Parathyroid adenoma (tissue), 2 donors: ENCODE measurements around the gene KLC3.

Experiments used
- H2AFZ ChIP-seq: fragments of 300-600 bp; sonication (generic); one replicate; pipeline ENCODE4 v1.7.0; 2017; ENCODE audit warnings: antibody characterized with exemption, mild to moderate bottlenecking
- H3K27ac ChIP-seq: fragments of 300-600 bp; sonication (generic); one replicate; pipeline ENCODE4 v1.7.0; 2017
- H3K27me3 ChIP-seq: fragments of 300-600 bp; sonication (generic); one replicate; pipeline ENCODE4 v1.7.0; 2017; ENCODE audit warnings: low read length; ENCODE audit not compliant: control insufficient read depth, insufficient read depth
- H3K36me3 ChIP-seq: fragments of 300-600 bp; sonication (generic); one replicate; pipeline ENCODE4 v1.7.0; 2017; ENCODE audit warnings: low read length; ENCODE audit not compliant: control insufficient read depth, insufficient read depth
- H3K4me1 ChIP-seq: fragments of 300-600 bp; sonication (generic); one replicate; pipeline ENCODE4 v1.7.0; 2017; ENCODE audit warnings: control low read depth
- H3K4me2 ChIP-seq: fragments of 300-600 bp; sonication (generic); one replicate; pipeline ENCODE4 v1.7.0; 2017; ENCODE audit warnings: low read length
- H3K4me3 ChIP-seq: fragments of 300-600 bp; sonication (generic); one replicate; pipeline ENCODE4 v1.7.0; 2017; ENCODE audit warnings: low read depth, low read length
- H3K79me2 ChIP-seq: fragments of 300-600 bp; sonication (generic); one replicate; pipeline ENCODE4 v1.7.0; 2017; ENCODE audit warnings: control low read depth
- H3K9ac ChIP-seq: fragments of 300-600 bp; sonication (generic); one replicate; pipeline ENCODE4 v1.7.0; 2017; ENCODE audit warnings: mild to moderate bottlenecking
- H3K9me3 ChIP-seq: fragments of 300-600 bp; sonication (generic); one replicate; pipeline ENCODE4 v1.7.0; 2017; ENCODE audit warnings: low read length; ENCODE audit not compliant: control insufficient read depth
- TF ChIP-seq, protein P1 (sequence below): fragments of 300-600 bp; sonication (generic); IDR thresholded peaks from one replicate; pipeline ENCODE4 v1.7.0; 2017; ENCODE audit warnings: antibody characterized with exemption, mild to moderate bottlenecking
- donor health status: primary hyperparathyroidism.

KLC3 gene

DNA sequence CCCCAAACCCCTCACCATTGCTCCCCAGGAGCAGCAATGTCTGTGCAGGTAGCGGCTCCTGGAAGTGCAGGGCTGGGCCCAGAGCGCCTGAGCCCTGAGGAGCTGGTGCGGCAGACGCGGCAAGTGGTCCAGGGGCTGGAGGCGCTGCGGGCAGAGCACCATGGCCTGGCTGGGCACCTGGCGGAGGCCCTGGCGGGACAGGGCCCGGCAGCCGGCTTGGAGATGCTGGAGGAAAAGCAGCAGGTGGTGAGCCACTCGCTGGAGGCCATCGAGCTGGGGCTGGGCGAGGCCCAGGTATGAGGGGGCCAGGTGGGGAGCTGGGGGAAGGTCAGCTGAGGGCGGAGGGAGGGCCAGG is 4.9 kb downstream of the KLC3 start:
- H3K27me3 ChIP-seq, result no peaks in the 10 kb centered on the region
- no peak overlapping the region for H2AFZ ChIP-seq
- no peaks in the 10 kb centered on the region for H3K36me3 ChIP-seq
- H3K9ac ChIP-seq, result no peak overlapping the region
- H3K9me3 ChIP-seq, result no peaks in the 10 kb centered on the region
- no peaks in the 10 kb centered on the region for H3K4me1 ChIP-seq
- TF ChIP-seq, protein P1, sequence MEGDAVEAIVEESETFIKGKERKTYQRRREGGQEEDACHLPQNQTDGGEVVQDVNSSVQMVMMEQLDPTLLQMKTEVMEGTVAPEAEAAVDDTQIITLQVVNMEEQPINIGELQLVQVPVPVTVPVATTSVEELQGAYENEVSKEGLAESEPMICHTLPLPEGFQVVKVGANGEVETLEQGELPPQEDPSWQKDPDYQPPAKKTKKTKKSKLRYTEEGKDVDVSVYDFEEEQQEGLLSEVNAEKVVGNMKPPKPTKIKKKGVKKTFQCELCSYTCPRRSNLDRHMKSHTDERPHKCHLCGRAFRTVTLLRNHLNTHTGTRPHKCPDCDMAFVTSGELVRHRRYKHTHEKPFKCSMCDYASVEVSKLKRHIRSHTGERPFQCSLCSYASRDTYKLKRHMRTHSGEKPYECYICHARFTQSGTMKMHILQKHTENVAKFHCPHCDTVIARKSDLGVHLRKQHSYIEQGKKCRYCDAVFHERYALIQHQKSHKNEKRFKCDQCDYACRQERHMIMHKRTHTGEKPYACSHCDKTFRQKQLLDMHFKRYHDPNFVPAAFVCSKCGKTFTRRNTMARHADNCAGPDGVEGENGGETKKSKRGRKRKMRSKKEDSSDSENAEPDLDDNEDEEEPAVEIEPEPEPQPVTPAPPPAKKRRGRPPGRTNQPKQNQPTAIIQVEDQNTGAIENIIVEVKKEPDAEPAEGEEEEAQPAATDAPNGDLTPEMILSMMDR, result no peak
- no peak overlapping the region for H3K4me3 ChIP-seq
- no peak overlapping the region for H3K27ac ChIP-seq
- H3K4me2 ChIP-seq, result no peak overlapping the region
- no peaks in the 10 kb centered on the region for H3K79me2 ChIP-seq

DNA sequence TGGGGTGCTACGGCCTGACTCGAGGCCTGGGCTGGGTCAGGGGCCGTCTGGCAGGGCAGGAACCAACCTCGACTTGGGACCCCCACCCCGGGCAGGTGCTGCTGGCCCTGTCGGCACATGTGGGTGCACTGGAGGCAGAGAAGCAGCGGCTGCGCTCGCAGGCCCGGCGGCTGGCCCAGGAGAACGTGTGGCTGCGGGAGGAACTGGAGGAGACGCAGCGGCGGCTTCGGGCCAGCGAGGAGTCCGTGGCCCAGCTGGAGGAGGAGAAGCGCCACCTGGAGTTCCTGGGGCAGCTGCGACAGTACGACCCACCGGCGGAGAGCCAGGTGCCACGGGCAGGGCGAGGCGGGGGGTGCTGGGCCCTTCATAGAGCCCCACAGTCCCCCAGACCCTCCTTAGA is 5.9 kb downstream of the KLC3 start:
- no peaks in the 10 kb centered on the region for H3K9me3 ChIP-seq
- no peak overlapping the region for H3K9ac ChIP-seq
- H3K4me2 ChIP-seq, result no peak overlapping the region
- TF ChIP-seq, protein P1, result no peak
- H3K4me3 ChIP-seq, result no peak overlapping the region
- no peaks in the 10 kb centered on the region for H3K27me3 ChIP-seq
- H3K36me3 ChIP-seq, result no peaks in the 10 kb centered on the region
- no peak overlapping the region for H2AFZ ChIP-seq
- H3K4me1 ChIP-seq, result no peaks in the 10 kb centered on the region
- no peak overlapping the region for H3K27ac ChIP-seq
- H3K79me2 ChIP-seq, result no peaks in the 10 kb centered on the region

DNA sequence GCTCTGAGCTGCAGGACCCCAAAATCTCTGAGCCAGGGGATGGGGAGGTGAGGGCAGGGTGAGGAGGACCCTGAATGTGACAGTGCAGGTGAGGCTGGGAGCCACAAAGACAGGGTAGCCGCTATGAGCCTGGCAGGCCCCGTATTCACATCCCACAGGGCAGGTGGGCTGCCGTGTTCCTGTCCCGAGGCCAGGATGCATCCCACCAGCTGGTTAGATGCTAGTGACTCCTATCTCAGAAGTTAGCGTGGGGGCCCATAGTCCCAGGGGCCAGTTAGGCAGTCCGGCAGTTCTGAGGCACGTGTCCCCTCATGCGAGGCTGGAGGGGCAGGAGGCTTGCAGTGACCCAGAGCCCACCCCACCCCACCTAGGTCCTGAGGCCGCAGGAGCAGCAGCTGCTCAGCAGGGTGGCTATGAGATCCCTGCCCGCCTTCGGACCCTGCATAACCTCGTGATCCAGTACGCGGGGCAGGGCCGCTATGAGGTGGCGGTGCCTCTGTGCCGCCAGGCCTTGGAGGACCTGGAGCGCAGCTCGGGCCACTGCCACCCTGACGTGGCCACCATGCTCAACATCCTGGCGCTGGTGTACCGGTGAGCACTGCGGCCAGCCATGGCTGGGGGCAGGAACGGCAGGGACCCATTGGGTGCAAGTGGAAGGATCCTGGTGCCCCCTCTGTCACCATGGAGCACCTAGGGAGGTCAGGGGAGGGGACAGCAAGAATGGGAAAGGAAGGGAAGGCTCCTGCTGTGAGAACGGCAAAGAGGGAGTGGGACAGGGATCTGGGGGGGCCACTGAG is 7.2 kb downstream of the KLC3 start:
- H3K4me1 ChIP-seq, result no peaks in the 10 kb centered on the region
- no peaks in the 10 kb centered on the region for H3K27me3 ChIP-seq
- TF ChIP-seq, protein P1, result no peak
- H3K9ac ChIP-seq, result no peak overlapping the region
- no peaks in the 10 kb centered on the region for H3K79me2 ChIP-seq
- no peak overlapping the region for H2AFZ ChIP-seq
- H3K36me3 ChIP-seq, result no peaks in the 10 kb centered on the region
- no peak overlapping the region for H3K27ac ChIP-seq
- no peaks in the 10 kb centered on the region for H3K9me3 ChIP-seq
- H3K4me2 ChIP-seq, result no peak overlapping the region
- no peak overlapping the region for H3K4me3 ChIP-seq

DNA sequence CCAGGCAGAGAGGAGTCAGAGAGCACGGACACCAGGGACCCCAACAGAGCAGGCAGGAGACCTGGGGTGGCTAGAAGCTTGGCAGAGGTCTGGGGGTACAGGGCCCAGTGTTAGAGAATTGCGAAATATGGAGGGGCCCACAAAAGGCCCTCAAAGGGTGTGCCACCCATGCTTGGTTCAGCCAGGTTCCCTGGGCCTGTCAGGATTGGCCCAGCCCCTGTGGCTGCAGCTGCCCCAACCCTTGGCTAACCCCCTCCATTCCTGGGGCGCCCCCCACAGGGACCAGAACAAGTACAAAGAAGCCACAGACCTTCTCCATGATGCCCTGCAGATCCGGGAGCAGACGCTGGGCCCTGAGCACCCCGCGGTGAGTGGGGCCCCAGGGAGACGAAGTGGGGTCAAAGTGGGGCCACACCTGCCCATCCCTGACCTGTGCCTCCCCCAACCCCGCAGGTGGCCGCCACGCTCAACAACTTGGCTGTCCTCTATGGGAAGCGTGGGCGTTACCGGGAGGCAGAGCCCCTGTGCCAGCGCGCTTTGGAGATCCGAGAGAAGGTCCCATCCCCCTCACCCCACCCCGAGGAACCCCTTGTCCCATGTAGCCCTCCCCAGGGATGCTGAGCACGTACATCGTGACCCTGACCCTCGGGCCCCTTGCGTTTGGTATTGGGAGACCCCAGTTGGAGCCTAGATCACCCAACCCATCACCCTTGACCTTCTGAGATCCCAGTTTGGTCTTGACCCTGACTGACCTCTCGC is 8.0 kb downstream of the KLC3 start:
- no peak overlapping the region for H3K27ac ChIP-seq
- H3K79me2 ChIP-seq, result no peaks in the 10 kb centered on the region
- H3K4me3 ChIP-seq, result no peak overlapping the region
- H3K27me3 ChIP-seq, result no peaks in the 10 kb centered on the region
- no peak overlapping the region for H3K4me2 ChIP-seq
- no peak overlapping the region for H2AFZ ChIP-seq
- TF ChIP-seq, protein P1, result no peak
- no peaks in the 10 kb centered on the region for H3K9me3 ChIP-seq
- H3K36me3 ChIP-seq, result no peaks in the 10 kb centered on the region
- H3K4me1 ChIP-seq, result no peaks in the 10 kb centered on the region
- H3K9ac ChIP-seq, result no peak overlapping the region

DNA sequence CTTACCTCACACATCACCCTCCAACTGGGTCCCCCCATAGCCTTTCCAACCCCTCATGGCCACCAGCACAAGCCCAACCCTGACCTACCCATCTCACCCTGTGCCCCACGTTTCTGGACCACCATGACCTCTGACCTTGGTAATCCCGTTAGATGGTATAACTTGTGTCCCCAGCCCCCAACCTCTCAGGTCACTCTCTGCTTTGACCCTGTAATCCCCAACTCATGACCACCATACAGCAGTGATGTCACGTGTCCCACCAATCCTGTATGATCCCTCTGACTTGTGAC is 8.5 kb downstream of the KLC3 start:
- Histone ChIP-seq H3K4me1 (no peaks in the 10 kb centered on the region), H3K27me3 (no peaks in the 10 kb centered on the region), H3K9me3 (no peaks in the 10 kb centered on the region), H3K4me3 (no peak overlapping the region), H3K4me2 (no peak overlapping the region), H3K36me3 (no peaks in the 10 kb centered on the region), H2AFZ (no peak overlapping the region), H3K9ac (no peak overlapping the region), H3K27ac (no peak overlapping the region), H3K79me2 (no peaks in the 10 kb centered on the region)
- TF ChIP-seq, protein P1, result no peak
